Motor neuron (in vitro differentiated cells): Measurements from ENCODE around the gene C14orf180. TPM values are rescaled to one million over a fixed set of nuclear protein-coding genes. Genes with fewer than 3 reads are reported as not detected.
A peak's percentile ranks its signal among the peaks of the same experiment; 100 is the strongest.

ENCODE experiments used
- ATAC-seq, 8 experiments: fragments of 200-7000 bp; cut with Tn5 transposase; replicated peaks in 6 of 8; 2 replicates each; pipeline ENCODE4 v1.8.0; 2021; ENCODE audit warnings: mild to moderate bottlenecking in 8 of 8, moderate library complexity in 8 of 8
- H3K27ac ChIP-seq, 2 donors: fragments of 250-450 bp; sonication (Bioruptor Pico); 2 replicates each; pipeline ENCODE4 v1.9.0; 2021; ENCODE audit warnings: antibody characterized with exemption in 2 of 2, mild to moderate bottlenecking in 2 of 2, moderate library complexity in 1 of 2
- H3K4me1 ChIP-seq, 2 donors: fragments of 250-450 bp; sonication (Bioruptor Pico); replicated peaks in 1 of 2; 2 replicates each; pipeline ENCODE4 v1.6.1; 2021; ENCODE audit warnings: antibody characterized with exemption in 2 of 2, mild to moderate bottlenecking in 2 of 2, moderate library complexity in 1 of 2
- H3K4me3 ChIP-seq, 5 donors: fragments of 250-450 bp; sonication (Bioruptor Pico); 2 replicates each; pipeline ENCODE4 v1.9.0; 2021; ENCODE audit warnings: antibody characterized with exemption in 5 of 5, mild to moderate bottlenecking in 5 of 5, moderate library complexity in 4 of 5
- WGBS, 10 experiments: fragments of 450-650 bp; shearing (Covaris generic); methylation state at CpG; one replicate each; pipeline ENCODE4 v1.0.0; 2022; 5-methylcytosine and 5-hydroxymethylcytosine counted together
- in situ Hi-C, 9 experiments: fragments of 400-800 bp; cut with MboI; loops; one replicate each; pipeline ENCODE4 v1.15.0; 2021; ENCODE audit warnings: low sequenced_read_pairs in 9 of 9, low pct_unique_long_range_greater_than_20kb in 2 of 9; ENCODE audit not compliant: unreplicated experiment in 9 of 9
- total RNA-seq, 8 experiments: library from RNA; unstranded; fragments of 300-600 nt; gene quantifications; 2 replicates each; pipeline versions ENCODE4 v1.2.3 to v1.2.4, GENCODE V29; 2022

C14orf180 gene
- total RNA-seq, 8 experiments from 2014 or later, result 0.04 to 0.71 (median 0.35) TPM; not detected in 2

DNA sequence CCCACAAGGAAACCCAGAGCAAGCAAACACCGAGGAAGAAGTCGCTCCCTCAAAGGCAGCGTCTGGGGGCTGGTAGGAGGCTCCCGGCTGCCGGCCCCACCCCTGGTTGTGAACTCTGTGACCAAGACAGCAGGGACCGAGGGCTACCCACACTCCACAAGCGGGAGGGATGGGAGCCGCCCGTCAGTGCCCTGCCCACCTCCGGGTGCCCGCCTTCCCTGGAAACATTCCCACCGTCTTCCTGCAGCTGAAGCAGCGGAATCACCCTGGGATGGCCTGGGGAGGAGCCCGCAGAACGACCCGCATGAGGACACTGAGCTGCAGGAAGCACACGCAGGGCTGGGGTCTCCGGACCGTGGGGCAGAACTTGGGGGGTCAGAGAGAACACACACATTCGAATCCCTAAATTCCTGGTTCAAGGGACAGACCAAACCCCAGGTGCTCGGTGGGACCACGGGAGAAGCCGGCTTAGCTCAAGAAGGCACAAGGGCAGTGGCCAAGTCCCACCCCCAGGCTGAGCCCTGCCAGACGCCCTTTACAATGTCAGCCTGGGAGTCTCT, 33.5 kb upstream of the C14orf180 start:
- peak in 6 of 8 experiments; percentile 33 to 69 (median 48) for ATAC-seq
- H3K4me3 ChIP-seq, result no peak overlapping the region

DNA sequence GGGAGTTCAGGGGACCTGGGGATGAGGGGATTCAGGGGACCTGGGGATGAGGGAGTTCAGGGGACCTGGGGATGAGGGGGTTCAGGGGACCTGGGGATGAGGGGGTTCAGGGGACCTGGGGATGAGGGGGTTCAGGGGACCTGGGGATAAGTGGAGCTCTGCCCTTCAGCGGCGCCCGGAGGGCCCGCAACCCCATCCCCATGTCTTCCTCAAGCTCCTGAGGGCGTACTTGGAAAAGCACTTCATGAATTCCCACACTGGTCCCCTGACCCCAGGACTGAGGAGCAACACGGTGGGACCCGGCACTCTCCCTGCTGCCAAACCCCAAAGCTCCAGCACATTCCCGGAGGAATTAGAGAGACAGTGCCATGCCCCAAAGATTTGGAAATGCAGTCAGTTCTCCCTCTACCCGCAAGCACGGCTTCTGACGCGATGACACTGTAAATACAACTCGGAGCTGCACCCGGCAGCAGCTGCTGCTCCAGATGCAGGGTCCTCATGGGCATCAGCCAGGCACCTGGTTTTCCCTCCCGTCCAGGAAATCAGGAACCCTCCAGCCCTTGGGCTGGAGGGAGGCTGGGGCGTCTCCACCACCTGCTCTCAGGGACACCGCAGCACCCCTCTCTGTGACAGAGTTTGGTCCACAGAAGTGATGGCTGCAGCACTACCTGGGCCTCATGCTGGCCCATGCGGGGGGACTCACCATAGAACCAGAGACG, 32.8 kb upstream of the C14orf180 start:
- 0 to 80% (median 67%) methylated on average over 1 to 6 of the region's 19 CpGs; no CpG with 5 or more reads in 3 of the 10 experiments for WGBS, 10 experiments
- in situ Hi-C loops, result no loop called here
- Histone ChIP-seq H3K27ac (no peak overlapping the region), H3K4me1 (peaks cover 12 to 40% of the 10 kb centered on the region in 2 donors), H3K4me3 (no peak overlapping the region)
- no peak for ATAC-seq

More for the DNA sequence above, 33.5 kb upstream of the C14orf180 start:
- H3K27ac ChIP-seq, result no peak overlapping the region
- peaks cover 12 to 40% of the 10 kb centered on the region in 2 donors for H3K4me1 ChIP-seq
- 47 to 60% methylated on average over 1 to 3 of the region's 24 CpGs; no CpG with 5 or more reads in 8 of the 10 experiments for WGBS, 10 experiments
- in situ Hi-C loops, result no loop called here

DNA sequence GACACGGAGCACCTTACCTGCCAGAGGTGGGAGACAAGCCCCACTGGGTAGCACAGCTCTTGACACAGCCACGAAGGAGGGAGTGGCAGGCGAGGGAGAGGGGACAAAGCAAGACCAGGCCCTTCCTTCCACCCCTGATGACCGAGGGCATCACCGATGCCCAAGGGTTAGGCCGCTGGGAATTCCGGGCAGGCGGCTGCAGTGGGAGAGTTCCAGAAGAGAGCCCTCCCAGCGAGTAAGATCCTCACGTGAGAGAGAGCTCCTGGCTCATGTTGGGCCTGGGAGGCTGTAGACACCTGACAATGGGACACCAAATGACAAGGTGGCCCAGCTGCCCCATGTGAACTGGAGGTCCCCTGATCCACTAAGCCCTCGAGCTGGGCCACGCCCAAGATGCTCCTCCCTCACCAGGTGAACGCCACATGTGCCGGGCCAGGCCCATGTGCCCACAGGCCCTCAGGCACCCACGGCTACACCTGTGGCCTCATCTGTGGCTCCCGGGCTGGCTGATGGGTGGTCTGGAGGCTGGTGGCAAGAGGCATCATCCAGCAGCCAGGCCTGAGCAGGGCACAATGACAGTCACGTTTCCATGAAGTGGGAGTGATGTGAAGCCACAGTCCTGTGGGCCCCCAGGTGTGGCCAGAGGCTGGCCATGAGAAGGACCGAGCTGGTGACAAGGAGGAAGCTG, 32.1 kb upstream of the C14orf180 start:
- WGBS, 10 experiments, result 12 to 100% (median 85%) methylated on average over 1 to 4 of the region's 18 CpGs; no CpG with 5 or more reads in 4 of the 10 experiments
- ATAC-seq, result no peak
- Histone ChIP-seq H3K27ac (no peak overlapping the region), H3K4me1 (peaks cover 12 to 40% of the 10 kb centered on the region in 2 donors), H3K4me3 (no peak overlapping the region)
- in situ Hi-C loops, result no loop called here

DNA sequence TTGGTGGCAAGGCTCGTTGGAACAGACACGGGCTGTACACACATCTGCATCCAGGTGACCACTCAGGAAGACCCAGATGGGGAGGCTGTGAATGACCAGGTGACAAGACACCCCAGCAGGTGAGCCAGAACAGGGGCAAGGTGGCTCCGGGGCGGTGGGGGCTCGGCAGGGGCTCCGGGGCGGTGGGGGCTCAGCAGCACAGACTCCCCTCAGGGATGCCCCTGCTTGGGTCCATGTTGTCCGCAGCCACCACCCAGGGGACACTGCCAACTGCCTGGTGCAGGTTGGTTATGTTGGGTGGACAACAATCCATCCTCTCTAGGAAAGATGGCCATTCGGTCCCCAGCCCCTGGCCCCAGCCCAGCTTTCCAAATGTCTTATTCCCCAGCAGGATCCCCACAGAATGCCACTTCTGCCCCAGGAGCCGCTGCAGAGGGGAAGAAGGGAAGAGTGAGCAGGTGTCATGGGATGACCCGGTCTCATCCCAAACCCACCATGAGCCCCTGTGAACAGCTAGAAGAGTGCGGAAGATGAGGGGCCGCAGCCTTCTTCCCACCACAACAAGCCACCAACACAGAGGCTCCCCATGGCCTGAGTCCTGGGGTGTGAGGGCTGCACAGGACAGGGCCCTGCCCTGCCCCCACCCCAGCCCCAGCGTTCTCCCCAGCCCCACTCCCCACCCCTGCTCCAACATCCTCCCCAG, 31.4 kb upstream of the C14orf180 start:
- no peak overlapping the region for H3K27ac ChIP-seq
- in situ Hi-C loops, result no loop called here
- peaks cover 12 to 35% of the 10 kb centered on the region in 2 donors for H3K4me1 ChIP-seq
- H3K4me3 ChIP-seq, result no peak overlapping the region
- no peak for ATAC-seq
- no CpG with 5 or more reads among the region's 14 CpGs for WGBS, 10 experiments

DNA sequence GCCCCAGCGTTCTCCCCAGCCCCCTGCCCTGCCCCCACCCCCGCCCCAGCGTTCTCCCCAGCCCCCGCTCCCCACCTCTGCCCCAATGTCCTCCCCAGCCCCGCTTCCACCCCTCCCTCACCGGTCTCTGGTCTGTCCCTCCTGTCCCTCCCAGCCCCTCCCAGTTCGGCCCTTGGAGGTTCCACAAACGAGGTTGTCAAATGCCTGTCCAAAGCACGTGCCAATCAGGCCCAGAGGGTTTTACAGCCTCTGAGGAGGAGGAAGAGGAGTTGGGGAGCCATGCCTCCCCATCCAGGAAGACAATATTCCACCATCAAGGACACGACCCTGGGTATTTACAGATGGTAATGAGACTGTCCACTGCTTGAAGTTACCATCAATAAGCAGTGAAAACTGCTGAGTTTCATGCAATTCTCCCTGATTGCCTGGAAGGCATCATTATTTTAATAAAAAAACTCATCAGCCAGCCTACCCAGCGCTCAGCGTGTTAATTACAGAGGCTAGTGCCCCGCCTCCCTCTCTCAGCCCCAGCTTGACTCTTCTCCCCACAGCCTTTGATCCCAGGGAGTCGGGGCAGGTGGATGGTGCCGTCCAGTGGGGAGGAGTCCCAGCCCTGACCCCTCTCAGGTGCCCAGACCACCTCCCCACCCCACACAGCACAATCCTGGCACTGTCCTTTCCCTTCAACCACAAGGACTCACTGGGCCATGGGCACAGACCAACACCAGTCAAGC, 30.6 kb upstream of the C14orf180 start:
- Histone ChIP-seq H3K27ac (peak overlapping the region in 1 of 2 donors; percentile 45), H3K4me3 (no peak overlapping the region), H3K4me1 (peaks cover 18 to 35% of the 10 kb centered on the region in 2 donors)
- 13 to 20% methylated on average over 1 to 3 of the region's 15 CpGs; no CpG with 5 or more reads in 8 of the 10 experiments for WGBS, 10 experiments
- in situ Hi-C loops, result no loop called here
- ATAC-seq, result peak in 3 of 8 experiments; percentile 10 to 25 (median 19)

DNA sequence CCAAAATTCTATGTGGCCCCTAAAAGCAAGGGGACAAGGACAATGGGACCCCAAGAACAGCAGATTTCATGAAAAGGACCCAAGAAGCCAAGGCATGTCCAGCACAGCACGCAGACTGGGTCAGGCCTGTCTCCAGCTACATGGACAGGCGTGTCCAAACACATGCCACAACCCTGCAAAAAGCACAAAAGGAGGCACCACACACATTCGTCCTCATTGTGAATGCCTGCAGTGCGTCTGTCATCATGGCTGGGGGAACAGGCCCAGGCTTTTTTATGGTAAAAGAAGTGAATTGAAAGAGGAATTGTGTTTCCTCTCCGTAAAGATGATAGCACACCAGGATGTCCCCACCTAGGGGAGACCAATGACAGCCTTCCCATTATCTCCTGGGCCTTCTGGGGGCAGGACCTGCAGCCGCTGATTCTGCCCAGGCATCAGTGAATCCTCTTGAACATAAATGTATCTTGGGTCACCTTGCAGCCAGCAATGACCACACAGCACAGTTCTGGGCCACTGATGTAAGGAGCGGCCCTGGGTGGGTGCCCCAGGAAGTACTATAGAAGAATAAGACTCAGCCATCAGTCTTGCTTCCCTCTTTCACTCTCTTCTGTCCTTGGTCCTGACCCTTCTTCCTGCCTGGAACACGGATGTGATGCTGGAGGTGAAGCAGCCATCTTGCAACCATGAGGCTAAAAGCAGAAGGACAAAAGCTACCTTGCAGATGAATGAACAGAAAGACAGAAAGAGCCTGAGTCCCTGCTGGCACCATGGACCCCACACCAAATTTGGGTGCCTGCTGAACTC, 29.8 kb upstream of the C14orf180 start:
- peak overlapping the region in 1 of 2 donors; percentile 45 for H3K27ac ChIP-seq
- no peak overlapping the region for H3K4me3 ChIP-seq
- H3K4me1 ChIP-seq, result peaks cover 26 to 34% of the 10 kb centered on the region in 2 donors
- 40 to 83% (median 67%) methylated on average over 1 to 3 of the region's 8 CpGs; no CpG with 5 or more reads in 5 of the 10 experiments for WGBS, 10 experiments
- ATAC-seq, result peak in 3 of 8 experiments; percentile 21 to 49 (median 32)
- in situ Hi-C loops, result loop anchor here in 2 of 9 experiments (25.0 kb wide), 1 partner anchor 412 kb away; the partner anchor contains the start of gene KIF26A (in 2 of the 2)

DNA sequence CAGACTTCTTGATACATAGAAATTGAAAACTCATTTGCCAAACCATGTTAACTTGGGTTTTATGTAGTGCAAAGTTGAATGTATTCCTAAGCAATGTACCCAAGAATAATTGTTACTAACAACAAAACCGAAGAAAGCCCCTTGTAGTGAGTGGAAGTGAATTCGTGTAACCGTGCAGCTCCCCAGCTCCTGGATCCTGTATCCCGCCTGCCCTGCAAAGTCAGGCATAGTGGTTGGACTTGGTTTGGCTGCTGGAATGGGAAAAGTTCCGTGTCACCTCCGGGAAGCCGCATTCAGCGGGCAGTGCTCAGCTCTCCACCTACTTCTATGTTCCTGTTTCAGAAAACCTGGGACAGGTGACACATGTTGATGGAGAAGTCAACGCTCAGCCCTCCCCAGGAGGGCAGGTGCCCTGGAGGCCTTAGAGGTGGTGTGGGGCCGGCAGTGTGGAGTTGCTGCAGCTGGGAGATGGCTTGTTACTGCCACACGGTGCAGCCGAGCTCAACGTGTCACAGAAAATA, 29.2 kb upstream of the C14orf180 start:
- ATAC-seq, result no peak
- Histone ChIP-seq H3K4me3 (no peak overlapping the region), H3K27ac (no peak overlapping the region), H3K4me1 (peaks cover 28 to 34% of the 10 kb centered on the region in 2 donors)
- 7 to 94% (median 73%) methylated on average over 1 to 13 of the region's 13 CpGs for WGBS, 10 experiments
- in situ Hi-C loops, result loop anchor here in 2 of 9 experiments (25.0 kb wide), 1 partner anchor 413 kb away; the partner anchor contains the start of gene KIF26A (in 2 of the 2)

DNA sequence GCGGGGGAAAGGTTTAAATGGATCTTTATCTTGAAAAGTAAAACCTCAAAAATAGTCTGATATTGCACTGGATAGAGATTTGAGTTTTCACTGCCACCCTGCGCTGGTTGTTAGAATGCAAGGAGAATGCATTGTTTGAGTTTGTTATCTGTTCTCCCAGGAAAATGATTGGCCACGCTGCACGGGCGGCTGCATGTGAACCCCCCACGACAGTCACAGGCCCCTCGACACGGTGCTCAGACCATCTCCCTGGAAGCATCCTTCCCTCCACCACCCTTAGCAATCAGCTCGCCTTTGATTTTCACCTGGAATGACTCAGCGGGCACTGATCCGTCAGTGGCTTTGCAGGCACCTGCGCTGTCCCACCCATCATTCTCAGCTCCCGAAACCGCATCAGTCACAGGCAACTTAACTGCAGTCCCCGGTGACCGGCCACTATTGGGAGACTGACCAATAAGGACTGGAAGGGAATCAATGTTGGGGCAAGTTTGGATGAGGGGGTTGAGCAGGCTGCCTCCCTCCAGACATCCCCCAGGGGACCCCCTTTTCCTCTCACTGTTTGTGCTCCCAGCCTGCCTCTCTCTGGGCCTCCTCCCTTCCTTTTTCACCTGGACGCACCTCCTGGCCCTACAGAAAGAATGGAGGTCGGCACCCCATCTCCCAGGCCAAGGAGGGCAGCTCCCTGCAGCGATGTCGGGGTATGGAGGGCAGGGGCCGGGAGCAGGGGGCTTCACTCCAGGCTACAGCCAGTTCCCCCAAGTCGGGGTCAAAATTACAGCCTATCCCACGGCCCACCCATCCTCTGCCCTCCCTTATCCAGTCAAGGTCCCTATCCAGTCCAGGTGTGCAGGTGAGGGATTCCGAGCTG, 28.5 kb upstream of the C14orf180 start:
- in situ Hi-C loops, result loop anchor here in 2 of 9 experiments (25.0 kb wide), 1 partner anchor 414 kb away; the partner anchor contains the start of gene KIF26A (in 2 of the 2)
- 3 to 100% (median 86%) methylated on average over 1 to 18 of the region's 24 CpGs; no CpG with 5 or more reads in 1 of the 10 experiments for WGBS, 10 experiments
- Histone ChIP-seq H3K27ac (no peak overlapping the region), H3K4me3 (no peak overlapping the region), H3K4me1 (peaks cover 28 to 34% of the 10 kb centered on the region in 2 donors)
- no peak for ATAC-seq

DNA sequence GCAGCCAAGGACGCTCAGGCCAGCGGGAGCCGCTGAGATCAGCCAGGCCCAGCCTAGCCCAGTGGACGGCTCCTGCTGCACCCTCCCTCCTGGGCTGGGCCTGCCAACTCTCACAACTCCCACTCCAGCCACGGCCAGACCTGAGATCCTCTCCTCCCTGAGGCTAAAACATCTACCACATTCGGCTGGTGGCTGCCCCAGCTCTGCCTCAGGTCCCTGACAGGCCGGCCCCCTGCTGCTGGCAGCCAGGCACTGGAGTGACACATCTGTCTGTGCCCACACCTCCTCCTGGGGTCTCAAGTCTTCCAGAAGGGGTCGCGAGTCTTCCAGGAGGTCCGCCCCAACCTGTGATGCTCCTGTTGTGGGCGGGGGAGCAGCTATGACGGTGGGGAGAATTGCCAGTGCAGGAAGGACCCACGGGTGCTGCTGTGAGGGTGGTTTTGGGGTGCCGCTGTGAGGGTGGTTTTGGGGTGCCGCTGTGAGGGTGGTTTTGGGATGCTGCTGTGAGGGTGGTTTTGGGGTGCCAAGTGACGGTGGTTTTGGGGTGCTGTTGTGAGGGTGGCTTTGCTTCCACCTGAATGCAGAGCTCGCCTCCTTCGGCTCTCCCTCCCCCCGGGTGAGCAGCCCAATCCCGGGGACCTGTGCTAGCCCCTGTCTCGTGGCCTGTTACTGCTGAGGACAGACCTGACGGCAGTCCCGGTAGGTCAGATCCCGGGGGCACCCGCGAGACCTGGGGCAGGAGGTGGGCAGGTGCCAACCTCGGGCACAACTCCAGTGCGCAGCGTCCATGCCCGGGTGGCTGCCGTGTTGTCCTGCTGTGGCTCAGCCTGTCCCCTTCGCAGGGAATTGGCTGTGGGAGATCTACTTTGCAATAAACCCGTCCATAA, 27.5 kb upstream of the C14orf180 start:
- ATAC-seq, result no peak
- no peak overlapping the region for H3K27ac ChIP-seq
- peaks cover 27 to 28% of the 10 kb centered on the region in 2 donors for H3K4me1 ChIP-seq
- in situ Hi-C loops, result loop anchor here in 2 of 9 experiments (25.0 kb wide), 1 partner anchor 415 kb away; the partner anchor contains the start of gene KIF26A (in 2 of the 2)
- H3K4me3 ChIP-seq, result no peak overlapping the region
- WGBS, 10 experiments, result 12 to 84% (median 80%) methylated on average over 1 to 6 of the region's 33 CpGs; no CpG with 5 or more reads in 4 of the 10 experiments

DNA sequence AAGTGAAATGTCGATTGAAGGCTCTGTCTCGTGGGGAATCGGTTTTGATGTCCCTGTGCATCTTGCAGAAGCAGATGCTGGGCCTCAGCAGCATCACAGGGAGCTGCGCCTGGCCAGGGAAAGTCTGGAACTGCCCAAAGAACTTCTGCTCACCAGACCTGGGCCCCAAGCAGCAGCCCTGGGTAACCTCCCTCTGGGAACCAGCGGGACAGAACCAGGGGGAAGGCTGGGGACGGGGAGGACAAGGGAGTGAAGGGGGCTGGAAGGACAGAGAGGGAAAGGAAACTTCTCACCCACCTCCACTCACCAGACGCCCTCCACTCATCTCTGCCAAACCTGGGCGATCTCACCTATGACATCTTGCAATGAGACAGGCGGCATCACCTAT, 26.8 kb upstream of the C14orf180 start:
- no peak overlapping the region for H3K27ac ChIP-seq
- 0 to 95% (median 20%) methylated on average over 1 to 3 of the region's 9 CpGs; no CpG with 5 or more reads in 6 of the 10 experiments for WGBS, 10 experiments
- no peak for ATAC-seq
- in situ Hi-C loops, result loop anchor here in 2 of 9 experiments (25.0 kb wide), 1 partner anchor 415 kb away; the partner anchor contains the start of gene KIF26A (in 2 of the 2)
- peaks cover 27 to 28% of the 10 kb centered on the region in 2 donors for H3K4me1 ChIP-seq
- no peak overlapping the region for H3K4me3 ChIP-seq
